Measurements from ENCODE around the gene FUCA1.

DNA sequence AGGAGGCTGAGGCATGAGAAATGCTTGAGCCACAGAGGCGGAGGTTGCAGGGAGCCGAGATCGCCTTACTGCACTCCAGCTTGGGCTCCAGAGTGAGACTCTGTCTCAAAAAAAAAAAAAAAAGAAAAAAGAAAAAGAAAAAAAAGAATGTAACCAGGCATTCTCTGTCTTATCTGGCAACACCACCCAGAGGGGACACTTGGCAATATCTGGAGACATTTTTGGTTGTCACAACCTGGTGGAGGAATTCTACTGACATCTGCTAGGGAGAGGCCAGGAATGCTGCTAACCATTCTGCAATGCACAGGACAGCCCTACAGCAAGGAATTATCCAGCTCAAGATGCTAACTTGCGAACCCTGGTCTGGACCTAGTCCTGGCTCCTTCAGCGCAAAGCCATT, 47.4 kb upstream of the FUCA1 start:
- TF ChIP-seq, protein P1, sequence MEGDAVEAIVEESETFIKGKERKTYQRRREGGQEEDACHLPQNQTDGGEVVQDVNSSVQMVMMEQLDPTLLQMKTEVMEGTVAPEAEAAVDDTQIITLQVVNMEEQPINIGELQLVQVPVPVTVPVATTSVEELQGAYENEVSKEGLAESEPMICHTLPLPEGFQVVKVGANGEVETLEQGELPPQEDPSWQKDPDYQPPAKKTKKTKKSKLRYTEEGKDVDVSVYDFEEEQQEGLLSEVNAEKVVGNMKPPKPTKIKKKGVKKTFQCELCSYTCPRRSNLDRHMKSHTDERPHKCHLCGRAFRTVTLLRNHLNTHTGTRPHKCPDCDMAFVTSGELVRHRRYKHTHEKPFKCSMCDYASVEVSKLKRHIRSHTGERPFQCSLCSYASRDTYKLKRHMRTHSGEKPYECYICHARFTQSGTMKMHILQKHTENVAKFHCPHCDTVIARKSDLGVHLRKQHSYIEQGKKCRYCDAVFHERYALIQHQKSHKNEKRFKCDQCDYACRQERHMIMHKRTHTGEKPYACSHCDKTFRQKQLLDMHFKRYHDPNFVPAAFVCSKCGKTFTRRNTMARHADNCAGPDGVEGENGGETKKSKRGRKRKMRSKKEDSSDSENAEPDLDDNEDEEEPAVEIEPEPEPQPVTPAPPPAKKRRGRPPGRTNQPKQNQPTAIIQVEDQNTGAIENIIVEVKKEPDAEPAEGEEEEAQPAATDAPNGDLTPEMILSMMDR (IDR thresholded peaks at IDR 0.05), result no peak
- no peak for TF ChIP-seq POLR2A (IDR thresholded peaks at IDR 0.05)
